ENCODE results near the gene PLXNB1. TPM values are rescaled to one million over a fixed set of nuclear protein-coding genes. Genes with fewer than 3 reads are reported as not detected.

The PLXNB1 gene
- total RNA-seq, 2 donors from 2014 or later, result 76.4 to 76.7 TPM

DNA sequence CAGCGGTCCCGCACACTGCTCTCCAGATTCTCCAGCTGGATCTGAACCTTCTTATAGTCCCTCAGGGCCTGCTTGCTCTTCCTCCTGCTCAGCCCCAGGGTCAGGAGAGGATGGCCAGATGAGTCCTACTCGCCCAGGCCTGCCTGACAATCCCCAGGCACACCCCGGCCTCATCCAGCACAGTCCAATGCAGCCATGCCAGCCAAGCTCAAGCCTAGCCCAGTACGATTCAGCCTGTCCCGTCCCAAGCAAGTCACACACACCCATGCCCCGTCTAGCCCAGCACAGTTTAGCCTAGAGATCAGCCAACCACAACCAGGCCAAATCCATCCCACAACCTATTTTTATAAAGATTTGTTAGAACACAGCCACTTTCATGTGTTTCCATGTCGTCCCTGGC, 16.8 kb downstream of the PLXNB1 start:
- intact Hi-C loops (cut with DNase I), result no loop called here
- no peak for DNase-seq (ENCODE audit: low spot score)

DNA sequence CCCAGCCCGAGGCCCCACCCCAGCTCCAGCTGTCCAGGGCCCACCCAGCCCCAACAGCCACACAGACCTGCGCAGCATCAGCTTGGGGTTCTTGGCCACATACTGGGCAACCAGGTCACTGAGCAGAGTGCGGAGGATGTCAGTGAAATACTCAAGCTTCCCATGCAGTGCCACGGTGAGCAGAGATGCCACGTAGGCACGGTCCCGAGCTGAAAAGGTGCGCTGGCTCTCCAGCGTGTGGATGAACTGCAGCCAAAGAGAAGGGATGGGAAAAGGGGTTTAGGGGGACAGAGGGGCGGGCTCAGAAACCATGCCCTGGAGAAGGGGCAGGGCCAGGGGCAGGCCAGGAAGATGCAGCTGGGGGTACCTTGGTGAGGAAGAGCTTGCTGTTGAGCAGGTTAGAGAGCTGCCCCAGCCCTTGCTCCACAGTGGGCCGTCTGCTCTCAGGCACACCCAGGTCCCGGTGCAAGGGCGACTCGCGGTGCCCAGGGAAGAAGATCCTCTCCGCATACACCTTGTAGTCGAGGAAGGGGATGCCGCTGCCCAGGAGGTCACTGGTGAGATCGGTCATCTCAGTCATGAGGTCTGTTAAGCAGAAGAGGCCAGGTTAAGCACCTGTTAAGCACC, 17.4 kb downstream of the PLXNB1 start:
- peak; percentile 56 for DNase-seq (ENCODE audit: low spot score)
- intact Hi-C loops (cut with DNase I), result no loop called here

GRCh38 chr3:48411606-48412374, 18.1 kb downstream of the PLXNB1 start:
- peak; percentile 45 for DNase-seq (ENCODE audit: low spot score)
- intact Hi-C loops (cut with DNase I), result no loop called here

GRCh38 chr3:48411041-48411588, 18.8 kb downstream of the PLXNB1 start:
- DNase-seq (ENCODE audit: low spot score), result peak; percentile 37

GRCh38 chr3:48410205-48411040, 19.5 kb downstream of the PLXNB1 start:
- peak; percentile 79 for DNase-seq (ENCODE audit: low spot score)
- intact Hi-C loops (cut with DNase I), result no loop called here

More at GRCh38 chr3:48411041-48411588, 18.8 kb downstream of the PLXNB1 start:
- intact Hi-C loops (cut with DNase I), result no loop called here

- peak; percentile 66 for DNase-seq (ENCODE audit: low spot score)
- intact Hi-C loops (cut with DNase I), result no loop called here
Measured at GRCh38 chr3:48409291-48410201, 20.3 kb downstream of the PLXNB1 start.

DNA sequence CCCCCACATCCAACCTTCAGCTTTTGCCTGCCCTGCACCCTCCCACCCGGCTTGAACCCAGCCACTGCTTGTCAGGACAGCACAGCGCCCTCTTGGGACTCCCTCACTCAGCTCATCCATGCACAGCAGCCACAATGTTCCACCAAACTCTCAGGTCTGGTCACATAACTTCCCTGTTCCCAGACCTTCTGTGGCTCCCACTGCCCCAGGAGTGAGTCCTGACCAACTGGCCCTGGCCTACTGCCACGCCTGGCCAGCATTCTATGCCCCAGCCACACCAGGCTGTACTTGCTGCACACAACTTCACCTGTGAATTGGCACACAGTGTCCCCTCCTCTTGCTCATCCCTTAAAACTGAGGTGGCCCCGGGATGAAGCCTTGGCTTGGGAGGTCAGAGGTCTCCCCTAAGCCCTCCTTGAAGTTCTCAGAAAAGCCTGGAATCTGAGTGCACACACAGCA, 21.0 kb downstream of the PLXNB1 start:
- intact Hi-C loops (cut with DNase I), result no loop called here
- peak; percentile 35 for DNase-seq (ENCODE audit: low spot score)

GRCh38 chr3:48407542-48408099, 22.3 kb downstream of the PLXNB1 start:
- intact Hi-C loops (cut with DNase I), result no loop called here

DNA sequence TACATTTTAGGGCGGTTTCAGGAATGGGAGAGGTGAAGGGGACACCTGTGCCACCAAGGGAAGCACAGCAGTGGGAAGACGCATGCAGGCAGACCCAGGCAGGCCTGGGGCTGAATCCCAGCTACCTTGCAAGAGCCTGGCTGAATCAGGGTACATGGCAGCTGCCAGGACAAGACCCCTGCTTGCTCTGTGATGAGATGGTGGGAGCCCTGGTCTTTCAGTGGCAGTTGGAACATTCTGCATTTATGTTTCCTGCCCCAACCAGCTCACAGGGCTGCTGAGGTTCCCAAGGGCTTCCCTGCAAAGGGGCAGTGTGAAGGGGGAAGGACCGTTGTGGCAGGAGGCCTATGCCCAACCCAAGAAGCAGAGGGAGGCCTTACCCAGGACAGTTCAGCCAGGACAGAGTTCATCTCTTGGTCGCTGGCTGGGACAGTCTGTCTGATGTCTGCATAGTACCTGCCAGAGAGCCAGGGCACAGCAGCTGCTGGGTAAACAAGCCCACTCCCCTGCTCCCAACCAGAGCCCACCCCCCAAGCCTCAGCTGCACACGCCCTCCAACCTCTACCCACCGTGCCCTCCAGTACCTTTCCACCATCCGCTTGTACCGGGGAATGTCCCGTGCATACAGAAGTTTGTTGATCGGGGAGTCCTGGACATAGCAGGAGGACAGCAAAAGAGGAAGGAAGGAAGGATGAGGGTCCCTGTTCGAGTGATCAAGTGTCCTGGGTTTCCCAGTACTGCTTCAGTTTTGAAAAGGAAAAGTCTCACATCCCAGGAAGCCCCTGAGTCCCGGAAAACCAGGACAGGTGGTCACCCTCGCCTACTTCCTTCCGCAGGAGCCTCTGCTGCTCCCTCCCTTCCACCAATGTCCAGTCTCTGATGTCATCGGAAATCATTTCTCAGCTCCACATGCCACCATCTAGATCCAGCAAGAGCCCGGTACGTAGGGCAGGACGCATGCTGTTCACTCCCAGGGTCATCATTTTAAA, 23.1 kb downstream of the PLXNB1 start:
- intact Hi-C loops (cut with DNase I), result no loop called here
- peak; percentile 56 for DNase-seq (ENCODE audit: low spot score)

More at GRCh38 chr3:48407542-48408099, 22.3 kb downstream of the PLXNB1 start:
- peak; percentile 24 for DNase-seq (ENCODE audit: low spot score)

DNA sequence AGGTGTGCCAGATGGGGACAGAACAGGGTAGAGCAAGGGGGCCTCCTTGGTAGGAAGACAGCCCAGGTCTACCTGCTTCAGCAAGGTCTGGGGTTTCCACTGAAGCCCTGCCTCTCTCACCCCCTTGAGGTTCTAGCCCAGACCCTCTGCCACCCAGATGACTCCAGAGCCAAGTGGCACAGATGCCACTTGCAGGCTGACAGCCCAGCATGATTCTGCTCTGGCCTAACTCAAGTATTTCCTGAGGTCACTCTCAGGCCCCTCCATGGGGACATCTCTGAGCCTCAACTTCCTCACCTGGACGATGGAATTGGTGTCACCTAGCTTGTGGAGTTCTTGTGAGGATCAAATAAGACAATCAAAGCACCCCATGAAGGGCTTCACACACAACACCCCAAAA, 23.9 kb downstream of the PLXNB1 start:
- intact Hi-C loops (cut with DNase I), result no loop called here
- DNase-seq (ENCODE audit: low spot score), result peak; percentile 35

GRCh38 chr3:48405343-48405881, 24.5 kb downstream of the PLXNB1 start:
- intact Hi-C loops (cut with DNase I), result no loop called here
- peak; percentile 76 for DNase-seq (ENCODE audit: low spot score)

GRCh38 chr3:48404440-48405342, 25.2 kb downstream of the PLXNB1 start:
- peak; percentile 62 for DNase-seq (ENCODE audit: low spot score)
- intact Hi-C loops (cut with DNase I), result no loop called here

- DNase-seq (ENCODE audit: low spot score), result peak; percentile 73
- intact Hi-C loops (cut with DNase I), result loop anchor here in 1 of 2 donors (2.0 kb wide), 1 partner anchor 27 kb away; the partner anchor contains the start of gene PLXNB1
Measured at GRCh38 chr3:48403533-48404439, 26.1 kb downstream of the PLXNB1 start.

- intact Hi-C loops (cut with DNase I), result loop anchor here in 1 of 2 donors (2.0 kb wide), 1 partner anchor 28 kb away; the partner anchor contains the start of gene PLXNB1
- DNase-seq (ENCODE audit: low spot score), result peak; percentile 18
Measured at GRCh38 chr3:48402907-48403306, 27.0 kb downstream of the PLXNB1 start.

Measured in posterior vena cava (tissue), 2 donors.